GM06990 (cell line): ENCODE results near the gene HELZ2.
"Not testable (repeated sequence)": the region's sequence is repeated elsewhere in the genome, so short reads cannot be mapped to it uniquely, and the experiment has no call there.

Source experiments
- DNase-seq: peaks from one replicate; pipeline ENCODE4 v3.0.0-alpha.2; 2011; ENCODE audit not compliant: insufficient read length; ENCODE audit errors: extremely low read depth
- H3K27me3 ChIP-seq: replicated peaks from 2 replicates; pipeline ENCODE4 v1.6.0; 2011; ENCODE audit warnings: low read length; ENCODE audit not compliant: control insufficient read depth, insufficient read depth
- H3K36me3 ChIP-seq: 2 replicates; pipeline ENCODE4 v1.5.1; 2011; ENCODE audit warnings: low read length; ENCODE audit not compliant: control insufficient read depth, insufficient read depth
- H3K4me3 ChIP-seq: replicated peaks from 2 replicates; pipeline ENCODE4 v1.5.1; 2011; ENCODE audit warnings: low read depth, mild to moderate bottlenecking, control low read depth, low read length
- CTCF ChIP-seq: IDR thresholded peaks from 2 replicates; pipeline ENCODE4 v1.5.1; 2011; ENCODE audit warnings: low read length, control low read depth, mild to moderate bottlenecking, inconsistent platforms; ENCODE audit not compliant: insufficient read depth, poor library complexity, severe bottlenecking

HELZ2 gene

GRCh38 chr20:63619086-63619485 is 45.0 kb upstream of the HELZ2 start:
- H3K4me3 ChIP-seq: no peak overlapping the region
- no peak for TF ChIP-seq CTCF
- no peak for DNase-seq
- no peaks in the 10 kb centered on the region for H3K27me3 ChIP-seq
- peaks cover 10% of the 10 kb centered on the region for H3K36me3 ChIP-seq

- DNase-seq: no peak
- H3K36me3 ChIP-seq: peaks cover 10% of the 10 kb centered on the region
- no peaks in the 10 kb centered on the region for H3K27me3 ChIP-seq
- H3K4me3 ChIP-seq: no peak overlapping the region
- no peak for TF ChIP-seq CTCF
These were observed 44.4 kb upstream of the HELZ2 start for GRCh38 chr20:63618291-63618980.

GRCh38 chr20:63617876-63618265 is 43.8 kb upstream of the HELZ2 start:
- no peak for DNase-seq
- no peak overlapping the region for H3K4me3 ChIP-seq
- H3K27me3 ChIP-seq: no peaks in the 10 kb centered on the region
- H3K36me3 ChIP-seq: peaks cover 10% of the 10 kb centered on the region
- TF ChIP-seq CTCF: no peak

- no peak for TF ChIP-seq CTCF
- Histone ChIP-seq H3K4me3 (no peak overlapping the region), H3K27me3 (no peaks in the 10 kb centered on the region), H3K36me3 (peaks cover 13% of the 10 kb centered on the region)
- no peak for DNase-seq
These were observed 43.2 kb upstream of the HELZ2 start for GRCh38 chr20:63617092-63617875.

GRCh38 chr20:63613863-63614594 is 40.0 kb upstream of the HELZ2 start:
- TF ChIP-seq CTCF: peak; percentile 13
- not testable (repeated sequence) for DNase-seq, H3K27me3 ChIP-seq, H3K4me3 ChIP-seq
- peaks cover 10% of the 10 kb centered on the region for H3K36me3 ChIP-seq
